Ecto neural progenitor cell (in vitro differentiated cells): ENCODE measurements around the gene CNTN5.

Source experiments
- DNase-seq: peaks from one replicate; pipeline ENCODE4 v3.0.0-alpha.2; 2018; ENCODE audit warnings: low spot score

CNTN5 gene

DNA sequence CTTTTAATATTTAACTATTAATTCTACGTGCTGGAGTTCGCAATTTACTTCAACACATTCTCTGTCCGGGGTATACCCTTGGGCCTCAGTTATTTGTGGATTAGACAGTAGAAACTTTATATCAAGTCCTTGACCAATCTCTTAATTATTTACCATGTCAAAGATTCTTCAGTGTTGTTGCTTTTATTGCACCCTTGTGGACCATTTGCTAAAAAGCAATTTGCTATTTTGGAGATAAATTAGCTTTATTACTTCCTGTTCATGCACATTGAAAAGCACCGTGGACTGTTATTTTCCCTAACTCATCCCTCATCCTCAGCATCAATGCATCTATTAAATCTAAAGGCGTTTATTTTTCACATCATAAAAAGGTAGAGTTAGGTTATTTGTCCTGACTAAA, 609.9 kb downstream of the CNTN5 start:
- DNase-seq, result no peak

DNA sequence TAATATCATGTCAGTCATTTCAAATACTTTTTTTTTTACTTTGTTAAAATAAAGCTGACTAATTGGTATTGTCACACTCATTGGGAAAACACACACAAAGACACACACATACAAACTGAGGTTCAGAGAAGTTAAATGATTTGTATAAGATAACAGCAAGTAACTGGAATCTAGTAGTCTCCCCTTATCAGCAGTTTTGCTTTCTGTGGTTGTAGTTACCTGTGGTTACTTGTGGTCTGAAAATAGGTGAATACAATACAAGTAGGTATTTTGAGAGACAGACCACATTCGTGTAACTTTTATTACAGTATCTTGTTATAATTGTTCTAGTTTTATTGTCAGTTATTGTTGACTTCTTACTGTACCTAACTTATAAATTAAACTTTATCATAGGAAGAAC, 610.9 kb downstream of the CNTN5 start:
- no peak for DNase-seq

DNA sequence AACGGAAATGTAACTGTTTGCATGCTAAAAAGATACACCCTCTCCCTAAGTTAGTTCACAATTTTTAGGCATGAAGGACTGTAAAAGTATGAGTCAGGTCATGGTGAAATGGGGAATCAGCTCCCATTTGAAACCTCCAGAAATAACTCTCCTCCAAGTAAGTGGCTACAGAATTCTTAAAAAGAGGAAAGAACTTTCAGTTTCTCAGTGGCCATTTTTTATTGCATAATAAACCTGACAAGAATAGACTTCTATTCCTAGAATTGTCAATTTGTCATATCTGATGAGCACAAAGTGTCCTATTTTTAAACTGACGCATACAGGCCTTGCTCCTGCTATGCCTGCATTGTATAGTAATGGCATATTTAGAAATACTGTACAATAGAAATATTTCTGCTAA, 612.2 kb downstream of the CNTN5 start:
- DNase-seq, result no peak

DNA sequence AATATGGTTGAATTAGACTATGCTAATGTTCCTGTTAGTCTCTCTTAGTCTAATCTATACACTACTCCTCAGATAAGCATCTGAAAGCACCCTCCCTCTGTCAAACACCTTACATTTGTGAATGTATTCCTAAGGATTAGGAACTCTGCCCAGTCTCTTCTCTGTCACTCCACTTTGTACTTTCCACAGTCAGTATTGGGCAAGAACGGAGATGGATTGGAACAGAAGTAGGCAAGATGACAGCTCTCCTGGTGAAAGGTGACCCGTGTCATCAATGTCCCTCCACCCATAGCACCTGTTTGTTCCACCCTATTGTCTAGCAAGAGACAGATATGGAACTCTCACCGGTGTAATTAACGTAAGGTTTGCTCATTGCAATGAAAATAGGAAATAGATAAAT, 613.8 kb downstream of the CNTN5 start:
- no peak for DNase-seq

DNA sequence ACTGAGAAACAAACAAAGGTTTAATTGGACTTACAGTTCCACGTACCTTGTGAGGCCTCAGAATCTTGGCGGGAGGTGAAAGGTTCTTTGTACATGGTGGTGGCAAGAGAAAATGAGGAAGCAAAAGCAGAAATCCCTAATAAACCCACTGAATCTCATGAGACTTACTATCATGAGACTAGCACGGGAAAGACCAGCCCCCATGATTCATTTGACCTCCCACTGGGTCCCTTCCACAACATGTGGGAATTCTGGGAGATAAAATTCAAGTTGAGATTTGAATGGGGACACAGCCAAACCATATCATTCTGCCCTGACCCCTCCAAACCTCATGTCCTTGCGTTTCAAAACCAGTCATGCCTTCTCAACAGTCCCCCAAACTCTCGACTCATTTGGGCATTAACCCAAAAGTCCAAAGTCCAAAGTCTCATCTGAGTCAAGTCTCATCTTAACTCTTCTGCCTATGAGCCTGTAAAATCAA, 617.4 kb downstream of the CNTN5 start:
- no peak for DNase-seq

DNA sequence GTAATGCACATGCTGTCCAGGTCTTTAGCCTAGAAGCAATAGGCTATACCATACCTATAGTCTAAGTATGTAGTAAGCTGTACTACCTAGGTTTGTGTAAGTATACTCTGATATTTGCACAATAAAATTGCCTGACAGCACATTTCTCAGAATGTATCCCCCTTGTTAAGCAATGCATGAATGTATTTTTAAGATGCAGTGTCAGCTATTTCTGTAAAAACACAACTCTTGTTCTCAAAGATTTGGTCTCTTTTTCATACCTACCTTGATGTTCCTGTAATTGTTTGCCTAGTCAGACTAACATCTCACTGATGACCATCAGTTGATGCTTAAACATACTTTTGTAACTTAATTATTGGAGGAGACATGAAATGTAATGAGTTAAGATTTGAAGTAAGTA, 619.9 kb downstream of the CNTN5 start:
- no peak for DNase-seq

DNA sequence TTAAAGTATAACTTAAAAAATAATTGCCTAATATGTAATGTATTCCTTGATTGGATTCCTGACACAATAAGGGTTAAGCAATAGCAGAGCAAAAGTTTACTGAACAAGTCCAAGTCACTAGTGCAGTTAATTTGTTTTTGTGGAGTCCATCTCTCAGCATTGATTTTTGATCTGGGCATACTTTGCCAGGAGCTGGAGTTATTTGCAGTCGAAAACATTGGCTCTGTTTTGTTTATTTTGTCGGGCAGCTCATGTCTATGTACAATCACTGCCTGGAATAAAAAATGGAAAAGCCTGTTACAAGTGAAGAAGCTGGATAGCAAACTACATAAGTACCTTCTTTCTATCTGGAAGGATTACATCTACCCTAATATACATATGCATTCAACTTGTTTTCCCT, 625.2 kb downstream of the CNTN5 start:
- DNase-seq, result no peak

DNA sequence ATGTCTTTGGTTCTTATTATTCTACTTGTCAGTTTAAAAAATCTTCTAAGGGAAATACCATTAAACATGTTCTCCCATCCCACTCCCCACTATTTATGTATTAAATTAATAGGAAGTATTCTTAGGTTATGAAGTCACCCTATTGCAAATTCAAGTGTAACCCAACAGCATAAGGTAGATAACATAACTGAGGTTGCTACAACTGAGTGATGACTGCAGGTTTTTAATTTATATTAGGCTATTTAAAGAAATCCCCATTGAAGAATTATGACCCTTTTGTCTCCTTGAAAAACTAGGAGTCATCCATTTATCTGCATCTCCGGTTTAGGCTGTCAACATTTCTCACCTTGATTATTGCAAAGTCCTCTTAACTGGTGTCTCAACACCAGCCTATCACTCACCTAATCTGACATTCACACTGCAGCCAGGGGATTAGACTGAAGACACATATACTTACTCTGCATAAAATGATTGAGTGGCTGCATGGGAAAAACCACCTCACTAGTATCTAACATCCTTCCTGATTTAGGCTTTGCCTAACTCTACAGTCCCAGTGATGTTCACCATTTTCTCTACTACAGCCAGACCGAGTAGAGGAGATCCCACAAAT, 649.4 kb downstream of the CNTN5 start:
- no peak for DNase-seq

DNA sequence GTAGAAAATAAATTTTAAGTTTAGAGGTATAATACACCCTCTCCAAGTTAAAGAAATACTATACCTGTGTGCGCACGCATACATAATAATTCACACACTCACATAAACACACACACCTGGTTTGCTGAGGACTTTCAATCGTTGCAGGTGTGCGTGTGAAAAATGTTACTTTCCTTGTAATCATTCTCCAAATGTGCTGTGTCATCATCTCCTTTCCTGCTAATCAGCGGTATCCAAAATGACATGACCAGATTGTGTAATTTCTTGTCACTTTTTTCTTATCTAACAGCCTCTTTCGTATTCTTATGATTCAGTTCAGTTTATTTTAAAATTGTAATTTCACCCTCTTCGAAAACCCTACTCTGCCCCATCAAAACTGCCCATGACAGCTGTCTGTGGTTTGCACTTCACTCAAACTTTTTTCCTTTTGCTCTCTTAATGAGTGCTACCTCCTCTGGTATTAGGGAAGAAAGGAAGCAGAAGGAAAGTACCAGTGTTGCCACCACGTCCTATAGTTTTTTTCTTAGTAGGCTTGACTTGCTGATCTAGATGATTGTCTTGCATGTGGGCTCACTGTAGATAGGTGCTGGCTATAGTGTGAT, 651.2 kb downstream of the CNTN5 start:
- DNase-seq, result no peak

DNA sequence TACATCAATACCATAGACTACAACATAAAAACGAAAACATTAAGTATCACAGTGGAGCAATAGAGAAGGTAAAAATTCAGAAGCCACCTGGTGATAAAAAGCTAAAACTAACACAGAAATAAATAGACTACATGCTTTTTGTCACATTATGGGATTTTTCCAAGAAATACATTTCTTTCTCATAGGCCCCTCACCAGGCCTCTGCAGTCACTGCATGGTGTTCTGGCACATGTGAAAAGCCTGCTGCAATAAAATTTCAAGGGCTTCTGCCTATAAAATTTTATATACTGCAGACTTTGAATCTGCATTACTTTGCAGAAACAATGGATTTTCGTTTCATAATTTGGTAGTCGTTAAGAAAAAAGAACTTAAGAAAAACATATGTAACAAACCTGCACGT, 655.5 kb downstream of the CNTN5 start:
- DNase-seq, result no peak

DNA sequence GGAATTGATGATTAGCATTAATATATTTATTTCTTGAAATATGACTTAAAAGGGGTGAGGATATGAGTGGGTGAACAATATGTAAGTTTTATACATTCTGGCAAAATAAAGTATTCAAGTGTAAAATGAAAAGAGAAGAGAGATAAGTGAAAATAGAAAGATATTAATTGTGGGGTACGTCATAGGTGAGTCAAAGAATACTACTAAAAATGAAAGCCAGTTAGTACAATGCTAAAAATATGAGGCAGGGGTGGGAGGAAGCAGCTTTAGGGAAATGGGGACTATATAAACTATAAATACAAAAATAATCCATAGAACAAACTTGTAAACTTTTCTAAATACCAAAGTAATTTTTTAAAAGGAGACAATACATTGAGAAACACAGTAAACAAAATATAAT, 661.4 kb downstream of the CNTN5 start:
- no peak for DNase-seq

DNA sequence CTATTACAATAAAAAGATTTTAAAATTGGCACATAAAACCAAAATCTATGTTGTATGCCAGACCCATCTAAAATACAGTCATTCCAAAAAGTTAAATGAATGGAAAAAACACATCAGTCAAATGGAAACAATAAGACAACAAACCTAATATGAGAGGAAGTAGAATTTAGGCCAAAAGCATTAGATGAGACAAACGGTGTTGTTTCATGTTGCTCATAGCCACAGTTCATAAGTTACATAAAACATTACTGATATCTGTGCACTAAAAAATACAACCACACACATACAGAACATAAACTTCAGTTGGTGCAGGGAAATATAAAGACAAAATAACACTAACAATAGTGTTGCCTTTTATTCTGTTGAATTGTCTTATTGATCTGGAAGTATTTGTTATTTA, 661.9 kb downstream of the CNTN5 start:
- DNase-seq, result no peak

DNA sequence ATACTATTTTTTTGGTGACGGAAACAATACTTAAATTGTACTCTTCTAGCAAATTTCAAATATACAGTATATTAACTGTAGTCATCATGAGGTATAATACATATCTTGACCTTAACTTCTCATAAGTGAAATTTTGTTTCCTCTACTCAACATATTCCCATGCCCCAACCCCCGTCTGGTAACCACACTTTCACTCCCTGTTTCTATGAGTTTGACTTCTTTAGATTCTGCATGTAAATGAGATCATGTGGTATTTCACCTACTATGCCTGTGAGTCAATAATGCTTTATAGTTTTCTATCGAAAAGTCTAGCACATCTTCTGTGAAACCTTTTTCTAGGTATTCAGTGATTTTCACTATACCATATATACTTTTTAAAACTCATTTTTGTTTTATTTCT, 663.2 kb downstream of the CNTN5 start:
- DNase-seq, result no peak

DNA sequence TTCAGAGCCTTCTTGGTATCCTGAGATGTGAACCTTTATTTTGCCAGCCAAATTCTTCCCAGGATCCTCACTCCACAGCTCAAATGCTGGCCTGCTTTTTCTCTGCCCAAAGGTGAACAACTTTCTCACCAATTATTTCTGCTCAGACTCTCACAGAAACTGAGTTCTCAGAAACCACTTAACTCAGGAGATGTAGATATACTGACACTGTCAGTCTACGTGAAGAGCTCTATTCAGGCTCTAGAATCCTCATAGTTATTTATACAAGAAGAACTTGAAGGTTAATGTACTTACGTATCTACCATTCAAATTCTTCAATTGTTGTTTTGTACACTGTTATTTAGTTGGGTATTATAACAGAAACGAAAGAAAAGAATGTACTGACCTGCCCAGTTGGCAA, 666.1 kb downstream of the CNTN5 start:
- no peak for DNase-seq

DNA sequence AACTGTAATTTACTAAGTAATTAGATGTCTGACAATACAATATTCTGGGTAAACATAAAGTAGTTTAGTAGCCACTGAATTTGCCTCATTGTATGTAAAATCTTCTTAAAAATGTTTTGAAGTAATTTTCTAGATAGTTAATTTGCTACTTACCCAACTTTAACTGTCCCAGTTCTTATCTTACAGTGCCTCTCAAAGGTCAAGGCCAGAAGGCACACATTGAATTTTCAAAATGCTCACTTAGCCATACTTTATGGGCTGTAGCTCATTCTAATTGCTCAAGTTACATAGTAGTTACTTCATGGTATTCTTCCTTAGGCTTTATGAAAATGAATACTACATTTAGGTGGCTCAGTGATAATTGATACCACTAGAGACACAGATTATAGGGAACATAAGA, 666.6 kb downstream of the CNTN5 start:
- DNase-seq, result no peak

DNA sequence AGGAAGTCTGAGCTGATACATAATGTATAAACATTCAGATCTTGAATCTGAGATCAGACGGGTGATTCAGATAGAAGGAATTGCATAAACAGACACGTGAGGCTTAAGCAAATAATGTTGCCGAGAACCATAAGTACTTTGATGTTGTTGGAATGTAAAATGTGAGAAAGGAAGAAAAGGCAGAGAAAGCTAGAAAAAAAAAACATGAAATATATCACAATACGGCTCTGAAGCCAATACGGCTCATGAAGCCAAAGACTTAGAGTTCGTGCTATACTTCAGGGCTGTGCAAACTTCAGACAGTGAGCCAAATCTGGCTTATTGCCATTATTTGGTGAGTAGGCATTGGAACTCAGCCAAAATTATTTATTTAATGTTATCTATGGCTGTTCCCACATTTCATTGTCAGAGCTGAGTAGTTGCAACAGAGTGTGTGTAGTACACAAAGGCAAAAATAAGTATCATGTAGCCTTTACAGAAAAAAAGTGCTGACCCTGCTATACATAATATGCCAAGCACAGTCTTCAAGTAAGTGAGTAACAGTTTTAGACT, 673.3 kb downstream of the CNTN5 start:
- DNase-seq, result no peak

DNA sequence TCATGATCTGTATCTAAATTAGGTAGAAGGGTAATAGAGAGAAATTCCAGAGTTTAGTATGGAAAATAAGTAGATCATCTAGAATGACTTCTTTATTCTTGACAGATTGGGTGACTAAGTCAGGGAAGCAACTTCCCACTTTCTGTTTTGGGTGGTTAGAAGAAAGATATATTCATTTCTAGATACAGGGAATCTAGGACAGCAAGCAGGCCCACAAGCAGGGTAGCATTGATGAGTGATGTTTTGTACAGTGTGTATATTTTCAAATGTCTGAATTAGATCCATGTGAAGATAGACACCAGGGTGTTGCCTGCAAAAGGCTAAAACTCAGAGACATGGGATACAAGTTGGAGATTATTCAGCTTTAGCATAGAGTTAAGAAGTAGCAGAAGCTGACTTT, 674.4 kb downstream of the CNTN5 start:
- no peak for DNase-seq

DNA sequence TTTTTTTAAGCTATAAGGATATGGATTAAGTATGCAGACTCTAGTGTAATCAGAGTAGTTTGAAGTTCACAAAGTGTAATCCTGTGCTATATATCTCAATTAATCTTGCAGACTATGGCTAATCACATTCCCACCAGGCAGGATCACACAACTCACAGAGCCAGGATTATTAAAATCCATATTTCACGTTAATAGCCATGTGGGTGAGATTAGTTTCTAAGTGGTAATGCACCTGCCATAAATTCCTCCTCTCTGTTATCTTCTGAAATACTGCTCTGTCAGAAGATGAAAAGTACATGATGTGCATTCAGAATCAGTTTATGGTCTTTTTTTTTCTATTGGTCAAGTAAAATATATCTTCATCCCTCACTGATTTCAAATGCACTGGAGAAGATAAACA, 686.1 kb downstream of the CNTN5 start:
- no peak for DNase-seq

DNA sequence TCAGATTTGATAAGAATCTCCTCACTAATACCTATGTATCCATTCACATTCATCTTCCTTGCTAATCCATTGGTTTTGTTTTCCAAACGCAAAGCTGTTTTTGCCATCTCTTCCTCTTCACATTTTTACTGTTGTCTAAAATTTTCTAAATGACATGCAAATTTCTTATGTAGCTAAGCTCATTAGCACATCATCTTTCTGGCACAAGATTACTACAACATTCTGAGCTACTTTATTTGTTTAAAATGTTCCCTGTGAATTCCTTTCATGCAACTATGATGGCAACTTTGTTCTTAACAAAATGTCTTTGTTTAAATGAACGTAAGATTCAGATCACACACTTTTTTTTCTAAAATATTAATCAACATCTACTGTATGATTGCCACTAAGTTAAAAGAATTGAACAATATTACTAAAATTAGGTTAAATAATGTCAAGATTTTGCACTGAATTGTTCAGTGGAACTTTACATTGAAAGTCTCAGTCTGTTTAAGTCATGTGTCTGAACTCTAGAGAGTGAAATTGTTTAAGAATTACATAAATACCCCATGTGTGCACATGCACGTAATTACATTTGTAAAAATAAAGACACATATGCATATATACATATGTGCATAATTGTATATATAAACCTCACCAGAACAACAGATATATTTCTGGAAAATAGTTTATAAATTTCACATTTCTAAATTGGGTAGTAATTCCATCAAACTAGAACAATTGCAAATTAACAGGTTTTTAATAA, 688.4 kb downstream of the CNTN5 start:
- DNase-seq, result no peak

DNA sequence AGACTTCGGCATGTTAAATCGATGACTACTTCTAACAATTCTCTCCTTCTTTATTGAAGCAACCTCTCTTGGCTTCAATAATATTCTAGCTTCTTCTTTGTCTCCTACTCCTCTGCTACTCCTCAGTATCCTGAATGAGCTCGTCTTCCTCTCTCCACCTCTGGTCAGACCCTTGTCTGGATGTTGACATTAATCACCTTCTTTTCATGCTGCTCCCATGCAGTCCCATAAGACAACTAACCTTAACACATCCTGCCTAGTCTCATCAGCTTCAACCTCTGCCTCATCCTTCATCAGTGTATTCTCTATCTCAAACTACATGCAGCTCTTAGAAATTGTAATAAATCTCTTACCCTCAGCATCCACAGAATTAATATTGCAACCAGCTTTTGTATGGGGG, 695.6 kb downstream of the CNTN5 start:
- no peak for DNase-seq

DNA sequence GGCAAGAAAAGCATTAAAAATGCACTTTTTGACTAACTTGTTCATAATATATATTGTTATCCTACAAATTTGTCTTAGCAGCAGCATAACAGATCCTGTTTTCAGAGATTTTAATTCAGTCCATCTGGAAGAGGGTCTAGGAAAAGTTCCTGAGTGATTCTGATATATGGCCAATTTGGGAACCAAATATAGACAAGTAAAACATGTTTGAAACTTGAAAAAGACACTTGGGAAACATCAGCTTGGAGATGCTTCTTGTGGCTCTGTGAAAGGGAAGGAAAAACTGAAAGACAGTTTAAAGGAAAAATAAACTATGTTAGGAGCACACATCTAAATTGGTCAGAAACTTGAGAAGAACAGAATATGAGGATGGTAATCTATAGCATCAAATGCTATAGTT, 697.5 kb downstream of the CNTN5 start:
- DNase-seq, result no peak

DNA sequence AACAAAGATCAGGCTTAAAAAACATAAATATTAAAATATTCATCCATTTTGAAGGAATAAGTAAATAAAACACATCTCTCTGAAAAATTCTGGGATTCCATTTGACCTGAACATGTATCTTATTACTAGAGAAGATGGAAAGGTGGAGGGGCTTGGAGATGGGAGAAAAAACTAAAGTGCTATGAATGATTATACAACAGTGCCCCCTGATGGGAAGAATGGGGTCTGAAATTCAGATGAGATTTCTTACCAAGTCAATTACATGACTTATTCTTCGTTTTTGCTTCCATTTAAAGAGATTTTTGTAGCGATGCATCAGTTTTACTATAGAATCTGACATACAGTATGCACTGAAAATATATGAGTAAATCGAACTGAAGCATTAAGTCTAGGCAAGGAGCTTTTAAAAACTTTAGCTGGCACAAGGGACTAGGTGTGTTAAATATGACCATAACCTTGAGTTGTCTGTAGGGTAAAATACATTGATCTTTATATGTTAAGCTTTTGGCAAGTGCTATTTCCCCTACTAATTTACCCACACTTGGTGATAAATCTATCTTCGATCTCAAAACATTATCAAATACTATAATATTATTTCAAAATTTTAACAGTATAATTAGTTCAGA, 718.8 kb downstream of the CNTN5 start:
- no peak for DNase-seq

DNA sequence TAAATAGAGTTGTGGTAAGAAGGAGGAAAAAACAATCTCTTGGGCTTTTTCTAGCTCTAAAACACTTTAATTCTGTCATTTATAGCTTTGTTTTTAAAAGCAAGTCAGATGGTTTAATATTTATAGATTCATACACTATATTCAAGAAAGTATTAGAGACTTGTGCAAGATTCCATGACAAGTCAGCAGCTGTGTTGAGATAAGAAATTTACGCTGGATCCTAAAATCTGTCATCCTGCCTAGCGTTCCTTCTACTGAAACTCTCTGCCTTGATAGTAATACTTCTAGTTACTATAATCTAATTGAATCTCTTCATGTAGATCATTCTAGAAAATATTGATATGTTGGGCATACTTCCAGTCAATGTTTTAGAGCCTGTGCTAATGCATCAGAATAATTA, 721.8 kb downstream of the CNTN5 start:
- no peak for DNase-seq
